ENCODE data around the gene PFKFB2.

DNA sequence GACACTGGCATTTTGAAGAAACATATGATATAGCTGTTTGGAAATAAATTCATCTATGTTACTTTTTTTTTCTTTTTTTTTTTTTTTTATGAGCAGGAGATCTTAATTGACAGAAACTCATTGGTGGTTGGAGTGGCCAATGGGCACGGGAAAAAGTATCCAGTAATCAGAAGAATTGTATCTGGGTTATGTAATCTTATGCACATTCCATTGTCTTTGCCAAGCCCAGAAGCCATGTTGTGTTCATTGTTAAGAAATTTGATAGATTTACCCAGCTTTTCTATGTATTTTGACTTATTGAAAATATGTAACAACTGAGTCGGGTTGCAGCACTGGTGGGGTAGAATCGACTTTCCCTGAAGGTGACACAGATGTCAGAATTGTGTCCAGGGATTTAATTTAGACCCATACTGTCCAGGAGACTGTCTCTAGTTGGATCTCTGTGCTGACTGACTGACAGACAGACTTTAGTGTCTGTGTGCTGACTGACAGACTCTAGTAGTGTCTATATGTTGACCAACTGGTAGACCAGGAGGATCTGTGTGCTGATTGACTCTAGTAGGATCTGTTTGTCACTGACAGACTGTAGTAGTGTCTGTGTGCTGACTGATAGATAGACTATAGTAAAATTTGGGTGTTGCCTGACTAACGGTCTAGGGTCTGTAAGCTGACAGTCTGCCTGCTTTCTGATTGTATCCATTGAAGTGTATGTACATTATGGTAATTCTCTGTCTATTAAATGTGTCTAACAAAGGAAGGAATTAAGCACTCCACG lies 23.3 kb downstream of the PFKFB2 start:
- TF ChIP-seq, protein P1, sequence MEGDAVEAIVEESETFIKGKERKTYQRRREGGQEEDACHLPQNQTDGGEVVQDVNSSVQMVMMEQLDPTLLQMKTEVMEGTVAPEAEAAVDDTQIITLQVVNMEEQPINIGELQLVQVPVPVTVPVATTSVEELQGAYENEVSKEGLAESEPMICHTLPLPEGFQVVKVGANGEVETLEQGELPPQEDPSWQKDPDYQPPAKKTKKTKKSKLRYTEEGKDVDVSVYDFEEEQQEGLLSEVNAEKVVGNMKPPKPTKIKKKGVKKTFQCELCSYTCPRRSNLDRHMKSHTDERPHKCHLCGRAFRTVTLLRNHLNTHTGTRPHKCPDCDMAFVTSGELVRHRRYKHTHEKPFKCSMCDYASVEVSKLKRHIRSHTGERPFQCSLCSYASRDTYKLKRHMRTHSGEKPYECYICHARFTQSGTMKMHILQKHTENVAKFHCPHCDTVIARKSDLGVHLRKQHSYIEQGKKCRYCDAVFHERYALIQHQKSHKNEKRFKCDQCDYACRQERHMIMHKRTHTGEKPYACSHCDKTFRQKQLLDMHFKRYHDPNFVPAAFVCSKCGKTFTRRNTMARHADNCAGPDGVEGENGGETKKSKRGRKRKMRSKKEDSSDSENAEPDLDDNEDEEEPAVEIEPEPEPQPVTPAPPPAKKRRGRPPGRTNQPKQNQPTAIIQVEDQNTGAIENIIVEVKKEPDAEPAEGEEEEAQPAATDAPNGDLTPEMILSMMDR (conservative IDR thresholded peaks at IDR 0.05): no peak
- TF ChIP-seq EZH2 (IDR thresholded peaks at IDR 0.05; ENCODE audit: low read depth): no peak
